HepG2 (cell line): ENCODE measurements around the gene SCN4B. TPM values are rescaled to one million over a fixed set of nuclear protein-coding genes. Genes with fewer than 3 reads are reported as not detected.
A peak's percentile ranks its signal among the peaks of the same experiment; 100 is the strongest.

ENCODE experiments used
- ATAC-seq: fragments of 200-7000 bp; cut with Tn5 transposase; 3 replicates; pipeline ENCODE4 v1.9.1; 2020; ENCODE audit warnings: mild to moderate bottlenecking, moderate library complexity
- BruUV-seq: library from RNA; stranded (reverse); fragments of 400-500 nt; replicated peaks from 2 replicates; lab custom pipeline; 2021; lab: Mats Ljungman, UMichigan
- CTCF ChIA-PET: fragments of 300-600 bp; formaldehyde crosslinking; extraction: SDS; loops from one replicate; lab custom pipeline; 2021; ENCODE audit warnings: low total read pairs, inconsistent platforms, low intra/inter-chr PET ratio; lab: Yijun Ruan, JAX
- POLR2A ChIA-PET: fragments of 350-600 bp; sonication (Branson Sonifier 250); formaldehyde crosslinking; loops from one replicate; lab custom pipeline; 2020; ENCODE audit warnings: antibody characterized with exemption, inconsistent platforms; lab: Yijun Ruan, JAX
- DNase-seq: peaks from one replicate; pipeline ENCODE4 v3.0.0-alpha.2; 2015; ENCODE audit warnings: low spot score
- FAIRE-seq: peaks from 3 replicates; lab custom pipeline; 2011; peaks lifted over from hg19 to GRCh38; lab: Jason Lieb, UNC
- H2AFZ ChIP-seq: one replicate; pipeline ENCODE4 v1.6.1; 2011; ENCODE audit warnings: low read length, inconsistent platforms
- H3K27ac ChIP-seq: fragments of 300-600 bp; 3 replicates; pipeline ENCODE4 v1.8.0; 2011; ENCODE audit warnings: mixed run types, mild to moderate bottlenecking, mixed read lengths, low read length, inconsistent platforms; ENCODE audit not compliant: insufficient read depth; ENCODE audit errors: extremely low read length
- H3K27me3 ChIP-seq, 2 experiments: fragments of 200-600 bp in 1 of 2; 2 replicates in 1 of 2; 3 replicates in 1 of 2; pipeline versions ENCODE4 v1.6.0 to v1.8.0; 2011; ENCODE audit warnings: low read length in 2 of 2, mild to moderate bottlenecking in 2 of 2, moderate library complexity in 2 of 2, inconsistent platforms in 1 of 2; ENCODE audit not compliant: insufficient read depth in 2 of 2, control insufficient read depth in 1 of 2
- H3K36me3 ChIP-seq, 2 experiments: fragments of 200-600 bp in 1 of 2; replicated peaks in 1 of 2; 2 replicates in 1 of 2; 3 replicates in 1 of 2; pipeline versions ENCODE4 v1.5.1 to v1.8.0; 2011; ENCODE audit warnings: low read length in 2 of 2, inconsistent platforms in 1 of 2; ENCODE audit not compliant: insufficient read depth in 2 of 2, control insufficient read depth in 1 of 2
- H3K4me1 ChIP-seq: 2 replicates; pipeline ENCODE4 v1.5.1; 2012; ENCODE audit warnings: low read length, inconsistent platforms; ENCODE audit not compliant: insufficient read depth
- H3K4me2 ChIP-seq: 2 replicates; pipeline ENCODE4 v1.6.0; 2011; ENCODE audit warnings: low read depth, low read length, inconsistent platforms
- H3K4me3 ChIP-seq, 3 experiments: fragments of 200-600 bp in 1 of 3; sonication (generic), shearing (Covaris generic) in 1 of 3; replicated peaks in 1 of 3; 2 replicates each; pipeline ENCODE4 v1.5.1; 2011 to 2016; ENCODE audit warnings: low read length in 3 of 3, inconsistent platforms in 2 of 3, low read depth in 2 of 3, mild to moderate bottlenecking in 2 of 3, control low read depth in 1 of 3, mixed read lengths in 1 of 3; ENCODE audit not compliant: insufficient read depth in 1 of 3
- H3K79me2 ChIP-seq: one replicate; pipeline ENCODE4 v1.6.1; 2011; ENCODE audit warnings: low read length, inconsistent platforms; ENCODE audit not compliant: insufficient read depth
- H3K9ac ChIP-seq: 2 replicates; pipeline ENCODE4 v1.6.0; 2011; ENCODE audit warnings: mild to moderate bottlenecking, low read depth, low read length, inconsistent platforms; ENCODE audit not compliant: insufficient read depth
- H3K9me3 ChIP-seq: 2 replicates; pipeline ENCODE4 v1.5.1; 2012; ENCODE audit warnings: mild to moderate bottlenecking, low read length
- H4K20me1 ChIP-seq: 2 replicates; pipeline ENCODE4 v1.6.0; 2011; ENCODE audit warnings: inconsistent platforms, mild to moderate bottlenecking, low read length, moderate library complexity; ENCODE audit not compliant: insufficient read depth
- ARID3A ChIP-seq: IDR thresholded peaks from 2 replicates; pipeline ENCODE4 v1.6.1; 2012; ENCODE audit warnings: low read depth, low read length, improper control_type of control experiment
- ARID4A ChIP-seq: sonication (generic); formaldehyde crosslinking; IDR thresholded peaks from 2 replicates; pipeline ENCODE4 v1.5.0; 2020; ENCODE audit warnings: mild to moderate bottlenecking, missing genetic modification reagents, borderline replicate concordance
- HNRNPLL ChIP-seq: fragments of 200-400 bp; formaldehyde crosslinking; IDR thresholded peaks from 2 replicates; pipeline ENCODE4 v1.6.1; 2017; ENCODE audit warnings: mild to moderate bottlenecking, low read depth, low read length; ENCODE audit not compliant: poor library complexity, severe bottlenecking
- HNRNPUL1 ChIP-seq: fragments of 200-400 bp; formaldehyde crosslinking; IDR thresholded peaks from 2 replicates; pipeline ENCODE4 v1.6.1; 2017; ENCODE audit warnings: low read depth, mild to moderate bottlenecking, low read length, moderate library complexity
- RCOR2 ChIP-seq: IDR thresholded peaks from 2 replicates; pipeline ENCODE4 v1.6.1; 2016; ENCODE audit warnings: missing biosample characterization, missing genetic modification reagents
- RNF2 ChIP-seq: fragments of 450-650 bp; conservative IDR thresholded peaks from 2 replicates; pipeline ENCODE4 v1.6.1; 2016; ENCODE audit warnings: low read depth
- SRF ChIP-seq: IDR thresholded peaks from 2 replicates; pipeline ENCODE4 v1.6.1; 2011; ENCODE audit warnings: mild to moderate bottlenecking, low read depth, low read length, moderate library complexity
- ZNF274 ChIP-seq: sonication (generic); formaldehyde crosslinking; IDR thresholded peaks from 2 replicates; pipeline ENCODE4 v1.5.1; 2020; ENCODE audit warnings: mild to moderate bottlenecking, missing genetic modification reagents
- ZNF691 ChIP-seq: sonication (generic); formaldehyde crosslinking; IDR thresholded peaks from 2 replicates; pipeline ENCODE4 v1.4.0; 2020; ENCODE audit warnings: missing genetic modification reagents, low read depth, mild to moderate bottlenecking, borderline replicate concordance
- WGBS: methylation state at CpG from one replicate; pipeline ENCODE4 v1.1.6; 2017; ENCODE audit warnings: low lambda C conversion rate; 5-methylcytosine and 5-hydroxymethylcytosine counted together
- in situ Hi-C: cut with HindIII; loops from 2 replicates; pipeline ENCODE4 v1.10.0; 2017; ENCODE audit warnings: low pct_unique_long_range_greater_than_20kb; ENCODE audit not compliant: extremely low pct_ligation_motif_present
- intact Hi-C: fragments of 100-400 bp; cut with micrococcal nuclease; formaldehyde crosslinking; loops from one replicate; pipeline ENCODE4 v1.10.0; 2022; ENCODE audit not compliant: unreplicated experiment
- polyA plus RNA-seq, 8 experiments: library from polyadenylated mRNA; depleted of rRNA in 3 of 8; stranded (reverse) in 7 of 8; unstranded in 1 of 8; fragments of >200 nt; fragmentation: Illumina TruSeq in 4 of 8; extraction: Trizol in 4 of 8; gene quantifications; 2 replicates each; pipeline versions ENCODE4 v1.2.1 to v1.2.3, GENCODE V29; 2011 to 2016; ENCODE audit warnings: low read depth in 4 of 8, missing spikeins in 1 of 8, mixed read lengths in 1 of 8; ENCODE audit not compliant: insufficient read depth in 1 of 8
- total RNA-seq, 5 experiments: library from RNA; depleted of rRNA; stranded (reverse); fragments of >200 nt; fragmentation: Illumina TruSeq; extraction: Trizol; gene quantifications; 2 replicates each; pipeline ENCODE4 v1.2.3, GENCODE V29; 2016; ENCODE audit warnings: low read depth in 1 of 5

SCN4B gene
- total and polyA plus RNA-seq, 2 of the 13 experiments (the other 11 are each of a cell fraction or from before 2014, with no cell fraction given), result 0.04 to 0.29 TPM

- in situ Hi-C loops, result no loop called here
- 58% methylated on average over 9 of the region's 13 CpGs for WGBS
- Histone ChIP-seq H3K9ac (no peak overlapping the region), H3K9me3 (no peaks in the 10 kb centered on the region), H3K27me3 (peaks cover 4 to 18% of the 10 kb centered on the region in 2 experiments; a peak in 3 of 5 replicates), H3K79me2 (no peaks in the 10 kb centered on the region), H2AFZ (no peak overlapping the region), H3K4me1 (peaks cover 38% of the 10 kb centered on the region), H4K20me1 (no peaks in the 10 kb centered on the region), H3K27ac (no peak overlapping the region), H3K4me3 (no peak overlapping the region), H3K36me3 (no peaks in the 10 kb centered on the region), H3K4me2 (no peak overlapping the region)
- TF ChIP-seq ARID3A (no peak), ZNF691 (peak; percentile 53; the same call in 1 of the 2 replicates)
- no TSS peak for BruUV-seq
- intact Hi-C loops, result no loop called here
- POLR2A ChIA-PET, result no interaction called here
- ATAC-seq (no peak), FAIRE-seq (no peak), DNase-seq (no peak)
- CTCF ChIA-PET, result no interaction called here
These were observed 49.8 kb downstream of the SCN4B start for GRCh38 chr11:118102721-118103261.

- ATAC-seq, result peak; percentile 32; the same call in 2 of the 3 replicates
- TF ChIP-seq RCOR2, result no peak
- no peak for TF ChIP-seq RNF2
- TF ChIP-seq HNRNPLL, result no peak
- no peak for TF ChIP-seq ZNF274 (CRISPR knock-in tag)
- no peak for TF ChIP-seq HNRNPUL1
- TF ChIP-seq ARID4A (CRISPR knock-in tag), result no peak
- no peak for TF ChIP-seq SRF
These were observed 51.9 kb downstream of the SCN4B start for GRCh38 chr11:118100691-118101232.

More at GRCh38 chr11:118100691-118101232, 51.9 kb downstream of the SCN4B start:
- Histone ChIP-seq H4K20me1 (no peaks in the 10 kb centered on the region), H2AFZ (no peak overlapping the region), H3K9me3 (no peaks in the 10 kb centered on the region), H3K79me2 (no peaks in the 10 kb centered on the region), H3K36me3 (no peaks in the 10 kb centered on the region), H3K4me1 (peaks cover 59% of the 10 kb centered on the region), H3K27ac (no peak overlapping the region), H3K4me2 (no peak overlapping the region), H3K4me3 (no peak overlapping the region), H3K27me3 (peaks cover under 1 to 11% of the 10 kb centered on the region in 2 experiments; a peak in 3 of 5 replicates), H3K9ac (no peak overlapping the region)
- BruUV-seq, result no TSS peak
- in situ Hi-C loops, result no loop called here
- intact Hi-C loops, result no loop called here
- 30% methylated on average over 2 of the region's 3 CpGs for WGBS
- no peak for DNase-seq
- ChIA-PET CTCF (no interaction called here), POLR2A (no interaction called here)
- FAIRE-seq, result no peak
